Measurements from ENCODE around the gene USP48. TPM values are rescaled to one million over a fixed set of nuclear protein-coding genes. Genes with fewer than 3 reads are reported as not detected.

Gene USP48
- total RNA-seq, 4 donors from 2014 or later, result 55.2 to 80.9 (median 61.6) TPM

DNA sequence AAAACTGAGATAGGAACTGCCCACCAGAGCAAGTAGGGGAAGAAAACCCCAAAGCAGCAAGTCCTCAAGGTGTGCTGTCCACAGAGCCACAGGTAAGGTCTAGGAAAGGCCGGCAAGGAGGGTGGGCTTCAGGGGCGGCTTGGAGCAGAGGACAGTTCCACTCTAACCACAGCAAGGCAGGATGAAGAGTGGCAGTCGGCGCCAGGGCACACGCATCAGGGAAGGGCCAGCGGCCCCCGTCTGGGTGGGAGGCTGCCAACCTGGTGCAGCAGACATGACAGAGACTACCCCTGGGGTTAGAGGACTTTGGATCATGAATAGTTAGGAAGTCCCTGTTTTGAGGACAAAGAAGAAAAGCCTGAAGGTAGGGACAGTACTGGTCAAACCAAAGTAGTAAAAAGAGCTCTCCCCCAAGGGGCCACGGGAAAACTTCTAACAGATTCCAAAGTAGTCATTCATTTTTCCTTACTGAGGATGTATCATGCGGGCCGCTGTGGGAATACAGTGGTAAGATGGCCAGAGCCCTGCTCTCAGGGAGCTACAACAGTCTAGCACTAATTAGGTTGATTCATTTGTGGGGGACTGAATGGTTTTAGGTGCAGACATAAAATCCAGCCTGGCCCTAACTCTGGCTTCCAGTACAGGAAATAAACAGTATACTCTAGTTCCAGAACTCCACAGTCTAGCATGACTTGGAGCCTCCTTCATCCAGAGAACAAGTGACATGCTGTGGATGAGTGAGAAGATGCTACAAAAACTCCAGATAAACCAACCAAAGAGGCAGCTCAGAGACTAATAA lies 110.3 kb downstream of the USP48 start:
- TF ChIP-seq, protein P1, sequence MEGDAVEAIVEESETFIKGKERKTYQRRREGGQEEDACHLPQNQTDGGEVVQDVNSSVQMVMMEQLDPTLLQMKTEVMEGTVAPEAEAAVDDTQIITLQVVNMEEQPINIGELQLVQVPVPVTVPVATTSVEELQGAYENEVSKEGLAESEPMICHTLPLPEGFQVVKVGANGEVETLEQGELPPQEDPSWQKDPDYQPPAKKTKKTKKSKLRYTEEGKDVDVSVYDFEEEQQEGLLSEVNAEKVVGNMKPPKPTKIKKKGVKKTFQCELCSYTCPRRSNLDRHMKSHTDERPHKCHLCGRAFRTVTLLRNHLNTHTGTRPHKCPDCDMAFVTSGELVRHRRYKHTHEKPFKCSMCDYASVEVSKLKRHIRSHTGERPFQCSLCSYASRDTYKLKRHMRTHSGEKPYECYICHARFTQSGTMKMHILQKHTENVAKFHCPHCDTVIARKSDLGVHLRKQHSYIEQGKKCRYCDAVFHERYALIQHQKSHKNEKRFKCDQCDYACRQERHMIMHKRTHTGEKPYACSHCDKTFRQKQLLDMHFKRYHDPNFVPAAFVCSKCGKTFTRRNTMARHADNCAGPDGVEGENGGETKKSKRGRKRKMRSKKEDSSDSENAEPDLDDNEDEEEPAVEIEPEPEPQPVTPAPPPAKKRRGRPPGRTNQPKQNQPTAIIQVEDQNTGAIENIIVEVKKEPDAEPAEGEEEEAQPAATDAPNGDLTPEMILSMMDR (IDR thresholded peaks at IDR 0.05; ENCODE audit: low read depth), result no peak

DNA sequence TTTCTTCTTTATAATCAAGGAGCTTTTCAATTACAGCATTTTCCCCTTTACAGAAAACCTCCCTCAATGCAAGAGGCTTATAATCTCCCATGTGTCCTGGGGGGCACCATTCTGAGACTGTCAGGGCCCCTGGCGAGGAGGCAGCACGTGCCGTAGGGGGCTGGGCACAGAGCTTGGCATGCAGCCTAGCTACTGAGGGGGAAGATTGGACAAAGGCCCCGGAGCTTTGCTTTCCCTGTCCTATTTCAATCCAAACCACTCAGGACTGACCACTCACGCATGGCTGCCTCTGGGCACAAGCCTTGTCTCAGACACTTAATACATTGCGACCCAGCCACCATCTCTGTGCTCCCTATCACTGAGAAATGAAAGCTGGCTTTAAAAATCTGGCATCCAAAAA lies 111.0 kb downstream of the USP48 start:
- TF ChIP-seq, protein P1 (IDR thresholded peaks at IDR 0.05; ENCODE audit: low read depth), result no peak

DNA sequence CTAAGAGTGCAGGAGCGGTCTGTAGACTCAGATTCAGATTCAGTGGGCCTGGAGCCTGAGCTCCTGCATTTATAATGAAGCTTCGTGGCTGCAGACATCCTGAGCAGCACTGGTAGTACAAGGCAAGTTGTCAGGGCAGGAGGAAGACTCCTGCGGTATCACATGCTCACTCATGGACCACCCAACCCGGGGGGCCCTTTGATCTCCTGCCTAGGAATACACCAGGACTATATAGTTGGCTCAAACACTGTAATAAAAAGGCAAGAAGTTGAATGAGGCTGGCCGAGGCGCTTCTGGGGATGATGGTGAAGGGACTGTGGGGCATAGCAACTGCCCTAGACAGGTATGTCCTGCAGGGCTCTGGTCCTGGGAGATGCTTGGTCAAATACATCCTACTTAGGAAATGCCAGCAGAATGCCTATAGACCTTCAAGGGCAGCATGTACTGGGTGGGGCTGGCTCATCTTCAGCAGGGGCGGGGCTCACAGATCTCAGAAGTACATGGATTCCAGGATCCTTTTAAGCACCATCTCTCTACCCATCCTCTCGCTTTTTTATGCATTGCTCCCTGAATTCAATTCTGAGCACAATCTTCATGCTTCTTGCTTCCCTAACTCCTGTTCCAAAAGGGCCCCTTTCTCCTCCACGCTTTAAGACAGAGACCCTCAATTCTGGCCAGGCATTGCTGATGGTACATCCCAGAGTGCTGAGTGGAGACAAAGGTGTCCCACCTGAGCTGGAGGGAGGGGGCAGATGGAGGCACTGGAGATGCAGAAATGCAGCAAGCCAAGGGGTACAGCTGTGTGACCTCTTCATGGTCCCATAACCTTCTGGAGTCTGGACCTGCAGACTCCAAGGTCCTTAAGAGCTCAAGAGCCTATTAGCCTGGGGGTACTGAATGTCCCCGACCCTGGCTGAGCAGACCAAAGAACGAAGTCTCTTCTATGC lies 111.7 kb downstream of the USP48 start:
- TF ChIP-seq, protein P1 (IDR thresholded peaks at IDR 0.05; ENCODE audit: low read depth), result no peak

DNA sequence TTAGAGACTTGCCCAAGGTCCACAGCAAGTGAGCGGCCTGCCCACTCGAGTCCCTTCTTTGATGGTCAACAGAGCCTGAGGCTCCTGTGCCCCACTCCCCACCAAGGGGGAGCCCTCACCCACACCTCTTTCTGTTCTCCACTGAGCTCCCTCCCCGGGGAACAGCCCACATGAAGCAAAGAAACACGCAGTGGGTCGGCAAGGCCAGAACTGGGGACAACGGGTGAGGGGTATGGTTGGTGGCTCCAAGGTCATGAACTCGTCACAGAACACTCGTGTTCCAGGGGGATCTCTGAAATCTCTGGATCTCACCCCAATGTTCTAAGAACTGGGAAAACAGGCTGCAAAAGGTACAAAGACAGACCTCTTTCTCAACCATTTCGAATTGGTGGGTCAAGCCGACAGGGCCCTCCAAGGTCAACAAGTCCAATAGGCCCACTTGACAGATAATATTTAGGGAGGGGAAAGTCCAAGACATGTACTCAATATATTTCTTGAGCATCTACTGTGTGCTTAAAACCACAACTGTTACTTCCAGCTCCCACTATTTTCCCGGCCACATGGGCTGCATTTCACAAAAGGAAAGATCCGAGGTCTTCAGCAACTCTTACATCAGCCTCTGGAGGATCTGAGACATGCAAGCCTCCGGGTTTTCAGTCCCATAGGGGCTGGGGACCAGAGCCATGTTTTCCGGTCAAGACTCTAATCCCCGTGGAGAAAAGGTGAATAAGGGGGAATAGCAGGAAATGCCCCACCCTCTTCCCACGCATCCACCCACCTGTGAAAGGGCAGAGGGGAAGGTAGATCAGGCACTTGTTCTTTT lies 112.7 kb downstream of the USP48 start:
- TF ChIP-seq, protein P1 (IDR thresholded peaks at IDR 0.05; ENCODE audit: low read depth), result no peak

DNA sequence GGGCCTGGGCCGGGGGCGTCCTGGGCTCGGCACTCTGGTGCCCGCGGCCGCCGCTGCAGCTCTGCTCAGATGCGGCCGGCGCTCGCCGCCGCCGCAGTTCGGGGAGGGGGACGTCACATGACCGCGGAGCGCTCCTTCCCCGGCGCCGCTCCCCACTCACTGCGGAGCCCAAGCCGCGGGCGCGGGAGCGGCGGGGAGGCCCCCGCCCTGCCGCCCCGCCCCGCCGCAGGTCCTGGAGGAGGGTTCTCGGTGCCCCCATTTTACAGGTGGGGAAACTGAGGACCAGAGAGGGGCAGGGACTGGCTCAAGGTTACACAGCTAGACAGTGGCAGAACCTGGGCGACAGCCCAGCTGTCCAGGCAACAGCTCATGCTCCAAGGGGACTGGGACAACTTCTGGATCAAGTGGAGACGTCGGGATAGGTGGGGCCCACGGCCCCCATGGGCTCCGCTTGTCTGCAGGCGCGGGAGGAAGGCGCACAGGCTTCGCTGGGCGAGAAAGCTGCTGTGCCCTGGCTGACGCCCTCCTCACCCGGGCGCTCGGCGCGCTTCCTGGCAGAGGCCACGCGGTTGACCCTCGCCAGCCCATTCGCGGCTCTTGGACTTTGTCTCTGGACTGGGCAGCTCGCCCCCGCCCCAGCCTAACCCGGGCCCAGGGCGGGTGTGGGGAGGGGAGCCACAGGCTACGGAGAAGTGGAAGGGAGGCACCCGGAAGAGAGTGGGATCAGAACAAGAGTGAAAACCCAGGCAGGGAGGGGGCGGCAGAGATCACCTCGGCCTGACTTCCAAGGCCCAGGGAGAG lies 113.5 kb downstream of the USP48 start, which contains the start of gene RAP1GAP:
Gene RAP1GAP, minus strand, starts transcription at position 100 of the 801 bp plus-strand sequence. CDS start 49,325 bp downstream, outside the sequence.
- TF ChIP-seq, protein P1 (IDR thresholded peaks at IDR 0.05; ENCODE audit: low read depth), result no peak

DNA sequence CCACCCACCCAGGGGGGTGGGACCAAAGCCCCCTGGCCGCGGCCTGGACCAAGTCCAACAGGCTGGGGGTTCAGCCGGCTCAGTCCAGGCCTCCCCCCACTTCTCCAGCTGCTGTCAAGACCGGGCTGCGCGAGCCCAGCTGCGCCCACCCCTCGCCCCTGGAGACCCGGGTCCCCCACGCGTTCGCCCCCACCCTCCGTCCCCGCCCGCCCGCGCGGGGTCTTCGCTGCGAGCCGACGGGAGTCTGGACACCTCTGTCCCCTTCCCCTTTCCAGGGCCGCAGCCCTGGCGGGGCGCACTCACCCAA lies 114.0 kb downstream of the USP48 start:
- TF ChIP-seq, protein P1 (IDR thresholded peaks at IDR 0.05; ENCODE audit: low read depth), result no peak
